NCI-H2081 treated with DMSO at 0.1 percent for 48 hours (cell line): ENCODE results near the gene NRIP3.
"Not testable (repeated sequence)": the region's sequence is repeated elsewhere in the genome, so short reads cannot be mapped to it uniquely, and the experiment has no call there.

Source experiments
- DNase-seq: peaks from one replicate; lab custom pipeline; 2025; lab: John Stamatoyannopoulos, UW

Gene NRIP3

DNA sequence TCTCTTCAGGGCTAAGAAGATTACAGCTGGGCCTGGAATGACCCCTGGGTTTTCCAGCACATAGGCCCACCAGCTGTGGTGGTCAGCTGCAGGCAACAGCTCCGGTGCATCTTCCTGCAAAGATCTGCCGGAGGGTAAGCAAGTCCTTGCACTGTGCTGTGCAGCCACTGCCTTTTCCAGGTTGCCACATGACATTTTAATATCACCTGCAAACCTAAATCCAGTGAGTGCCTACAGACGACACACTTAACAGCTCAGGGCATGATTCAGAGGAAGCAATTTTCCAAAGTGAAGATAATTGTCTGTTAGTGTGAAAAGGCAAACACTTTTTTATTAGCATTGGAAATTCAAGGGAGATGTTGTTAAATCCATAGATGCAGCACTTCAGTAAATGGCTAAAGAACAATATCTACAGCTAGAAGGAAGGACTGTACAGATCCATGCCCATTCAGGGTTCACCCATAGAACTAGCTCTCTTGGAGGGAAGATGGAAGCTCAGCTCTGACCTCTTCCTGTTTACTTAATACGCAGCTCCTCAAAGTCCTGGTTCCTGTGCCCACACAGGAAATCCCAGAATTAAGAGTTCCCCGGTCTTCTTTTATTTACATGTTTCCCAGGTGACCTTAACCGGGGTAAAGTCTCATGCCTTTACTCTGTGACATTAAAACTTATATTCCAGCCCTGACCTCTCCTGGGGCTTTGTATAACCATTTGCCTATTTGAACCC is 13.3 kb upstream of the NRIP3 start:
- DNase-seq: no peak

DNA sequence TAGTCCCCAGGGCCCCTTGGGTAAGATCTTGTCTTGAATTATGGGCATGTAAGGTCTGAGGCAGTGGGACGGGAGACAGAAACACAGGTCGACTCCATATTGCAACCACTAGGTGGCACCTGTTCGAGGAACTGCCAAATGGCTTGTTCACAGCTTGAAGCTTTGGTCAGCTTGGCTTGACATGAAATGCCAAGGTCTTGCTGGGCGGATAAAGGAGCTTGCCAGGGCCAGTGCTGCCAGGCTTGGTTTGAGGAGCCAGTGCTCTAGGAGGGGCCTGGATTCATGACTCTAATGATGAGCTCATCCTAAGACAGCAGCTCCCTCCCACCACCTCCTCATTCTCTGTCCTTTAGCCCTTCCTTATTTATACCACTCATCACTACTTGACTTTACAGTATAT is 11.9 kb upstream of the NRIP3 start:
- peak; percentile 62 for DNase-seq

DNA sequence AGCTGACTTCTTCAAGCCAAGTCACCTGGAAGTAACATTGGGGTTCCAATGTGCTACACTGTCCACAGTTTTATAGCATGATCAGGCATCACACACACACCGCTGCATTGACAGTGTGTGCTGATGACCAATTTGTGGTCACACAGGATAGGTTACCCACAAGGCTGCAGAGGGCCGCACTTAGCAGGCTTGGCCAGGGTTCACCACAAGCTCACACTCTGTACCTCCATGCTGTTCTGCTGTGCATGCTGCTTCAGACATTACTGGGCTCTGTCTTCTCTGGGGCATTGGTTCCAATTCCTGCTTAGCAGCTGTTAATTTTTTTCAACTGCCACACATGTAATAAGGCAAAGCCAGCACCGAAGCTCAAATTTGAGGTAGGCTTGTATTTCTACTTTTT is 11.0 kb upstream of the NRIP3 start:
- no peak for DNase-seq

DNA sequence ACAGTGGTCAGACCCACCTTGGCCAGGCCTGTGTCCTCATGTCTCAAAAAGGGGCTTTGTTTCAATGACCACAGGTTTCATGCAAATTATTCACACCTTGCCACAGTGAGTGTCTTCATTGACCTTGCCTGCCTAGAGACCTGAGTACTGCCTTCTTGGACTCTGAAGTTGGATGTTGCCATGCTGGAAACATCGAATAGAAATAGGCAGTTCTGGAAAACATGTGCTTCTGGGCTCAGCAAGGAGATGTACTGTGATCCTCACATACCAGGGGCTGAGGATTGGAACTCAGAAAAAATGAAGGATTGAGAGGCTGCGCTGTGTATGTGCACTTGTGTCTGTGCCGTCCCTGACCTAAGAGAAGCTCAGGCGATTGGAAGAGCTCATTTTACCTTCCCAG is 9.6 kb upstream of the NRIP3 start:
- DNase-seq: no peak

DNA sequence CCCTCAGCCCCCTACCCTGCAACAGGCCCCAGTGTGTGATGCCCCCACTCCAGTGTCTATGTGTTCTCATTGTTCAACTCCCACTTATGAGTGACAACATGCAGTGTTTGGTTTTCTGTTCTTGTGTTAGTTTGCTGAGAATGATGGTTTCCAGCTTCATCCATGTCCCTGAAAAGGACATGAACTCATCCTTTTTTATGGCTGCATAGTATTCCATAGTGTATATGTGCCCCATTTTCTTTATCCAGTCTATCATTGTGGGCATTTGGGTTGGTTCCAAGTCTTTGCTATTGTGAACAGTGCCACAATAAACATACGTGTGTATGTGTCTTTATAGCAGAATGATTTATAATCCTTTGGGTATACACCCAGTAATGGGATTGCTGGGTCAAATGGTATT is 5.7 kb upstream of the NRIP3 start:
- DNase-seq: not testable (repeated sequence)

DNA sequence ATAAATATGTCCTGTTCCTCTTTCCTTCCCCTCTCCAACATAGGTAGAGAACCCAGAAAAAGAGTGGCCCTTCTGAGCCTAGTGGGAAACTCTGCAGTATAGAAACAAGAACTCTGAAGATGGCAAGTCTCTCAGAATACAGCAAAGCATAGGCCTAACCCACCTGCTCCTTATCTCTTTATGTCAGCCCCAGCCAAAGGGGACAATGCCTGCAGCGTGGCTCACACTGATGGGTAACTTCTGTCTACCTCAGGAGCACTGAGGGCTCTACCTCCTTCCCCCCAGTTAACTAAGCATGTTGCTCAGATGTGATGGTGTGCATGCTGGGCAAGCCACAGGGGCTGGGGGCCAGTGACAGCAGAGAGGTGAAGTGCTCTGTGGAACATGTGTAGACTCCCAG is 4.9 kb upstream of the NRIP3 start:
- DNase-seq: no peak

DNA sequence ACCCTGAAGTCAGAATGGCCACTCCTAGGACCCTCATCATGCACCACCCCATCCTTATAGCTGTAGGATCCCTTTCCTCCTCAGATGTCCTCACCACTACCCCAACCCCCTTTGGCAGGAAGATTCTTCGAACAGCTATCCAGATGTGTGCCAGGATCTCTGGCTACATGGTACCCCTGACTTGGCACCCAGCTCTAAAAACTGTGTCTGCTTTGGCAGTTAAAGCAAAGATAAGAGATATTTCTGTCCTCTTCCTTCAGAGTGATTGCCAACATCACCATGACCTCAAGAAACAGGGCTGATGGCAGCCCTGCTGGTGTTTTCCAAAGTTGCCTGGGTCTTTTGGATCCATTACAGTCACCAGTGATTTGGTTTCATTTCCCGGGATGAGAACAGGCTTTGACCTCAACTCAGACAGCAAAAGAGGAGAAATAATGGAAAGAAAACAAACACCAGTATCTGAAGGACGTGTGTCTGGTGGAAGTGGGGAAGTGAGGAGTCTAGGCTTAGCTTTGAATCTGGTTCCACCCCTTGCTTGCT is 4.3 kb upstream of the NRIP3 start:
- DNase-seq: no peak

DNA sequence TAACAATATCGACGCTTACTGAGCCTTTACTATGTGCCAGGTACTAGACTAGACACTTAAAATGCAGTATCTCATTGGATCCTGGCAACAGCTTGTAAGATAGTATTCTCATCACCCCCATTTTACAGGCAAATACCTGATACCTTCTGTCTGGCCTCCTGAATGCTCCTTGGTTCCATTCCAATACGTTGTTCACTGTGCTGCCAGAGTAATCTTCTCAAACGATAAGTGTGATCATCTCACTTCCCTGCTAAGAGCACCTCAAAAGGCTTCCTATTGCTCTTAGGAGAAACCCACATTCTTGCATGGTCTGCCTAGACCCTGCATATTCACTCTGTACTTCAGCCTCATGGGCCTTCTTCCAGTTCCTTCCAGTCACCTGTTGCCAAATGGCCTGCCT is 1.3 kb upstream of the NRIP3 start:
- DNase-seq: no peak

DNA sequence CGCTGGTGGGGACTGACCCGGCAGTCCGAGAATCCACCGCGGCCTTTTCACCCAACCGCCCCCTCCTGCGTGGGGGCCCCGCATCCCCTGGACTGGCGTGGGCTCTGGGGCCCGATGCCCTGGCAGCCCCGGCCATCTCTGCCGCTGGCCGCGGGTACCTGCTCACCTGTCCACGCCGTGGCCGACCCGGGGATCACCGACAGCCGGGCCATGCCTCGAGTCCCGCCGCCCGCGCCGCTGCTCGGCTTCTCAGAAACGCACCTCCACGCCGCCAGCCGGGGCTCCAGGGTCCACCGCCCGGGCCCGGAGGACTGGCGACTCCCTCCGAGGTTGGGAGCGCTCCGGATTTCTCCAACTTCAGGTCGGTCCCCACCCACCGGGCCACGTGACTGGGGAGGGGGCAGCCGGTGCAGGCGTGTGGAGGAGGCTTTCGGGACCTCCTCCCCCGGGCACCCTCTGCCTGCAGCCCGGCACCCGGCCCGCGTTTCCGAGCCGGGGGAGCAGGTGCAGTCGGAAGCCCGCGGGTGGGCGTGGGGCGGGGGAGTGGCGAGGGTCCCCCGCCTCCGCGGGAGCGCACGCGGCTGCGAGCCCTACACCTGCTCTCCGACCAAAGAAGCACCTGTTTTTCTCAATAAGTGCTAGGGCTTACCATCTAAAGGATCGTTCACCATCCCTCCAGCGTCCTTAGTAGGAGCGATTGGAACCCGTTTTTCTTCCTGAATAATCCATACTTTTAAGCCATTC is 554 bp upstream of the NRIP3 start:
- DNase-seq: no peak

DNA sequence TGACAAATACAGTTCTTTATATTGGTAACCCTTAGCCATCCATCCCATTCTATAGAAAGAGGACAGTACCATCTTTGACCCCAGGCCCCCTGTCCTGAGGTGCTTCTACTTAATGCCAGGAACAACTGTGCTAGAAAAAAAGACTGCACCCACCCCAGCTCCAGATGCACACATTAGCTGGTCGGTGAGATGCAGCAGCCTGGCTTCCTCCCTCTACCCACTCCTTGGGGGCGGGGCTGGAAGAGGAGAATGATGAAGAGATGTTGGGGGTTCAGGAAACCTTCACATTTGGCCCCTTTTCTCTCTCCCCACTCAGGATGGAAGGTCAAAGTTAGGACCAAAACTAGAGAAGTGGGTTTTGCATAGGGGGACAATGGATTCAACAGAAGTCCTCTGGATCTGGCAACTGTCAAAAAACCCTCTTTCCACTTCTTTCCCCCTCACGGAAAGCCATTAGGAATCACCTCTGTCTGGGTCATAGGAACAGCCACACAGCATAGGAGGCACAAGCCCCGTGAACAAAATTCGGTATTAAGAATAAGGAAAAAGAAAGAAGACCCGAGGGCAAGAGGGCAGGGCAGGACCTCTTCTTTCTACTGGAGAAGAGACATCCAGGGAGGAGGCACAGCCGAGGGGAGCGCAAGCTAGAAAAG is 755 bp downstream of the NRIP3 start:
- no peak for DNase-seq

DNA sequence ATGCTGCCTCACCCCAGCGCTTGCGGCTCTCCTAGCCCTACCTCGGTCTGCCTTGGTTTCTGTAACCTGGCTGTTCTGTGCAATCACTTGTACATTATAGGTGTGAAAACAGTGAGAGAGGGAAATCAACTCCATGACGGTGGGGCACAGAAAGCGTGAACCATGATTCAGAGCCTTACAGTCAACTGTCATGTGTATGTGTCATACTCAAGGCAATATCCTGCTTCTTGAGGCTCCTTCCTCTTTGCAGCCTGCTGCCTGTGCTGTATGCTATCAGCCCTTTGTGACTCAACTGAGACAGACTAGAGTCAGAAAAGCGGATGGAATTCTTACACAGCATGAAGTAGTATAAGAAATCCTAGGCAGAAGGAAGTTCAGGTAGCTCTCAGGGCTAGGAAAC is 2.1 kb downstream of the NRIP3 start:
- DNase-seq: no peak

DNA sequence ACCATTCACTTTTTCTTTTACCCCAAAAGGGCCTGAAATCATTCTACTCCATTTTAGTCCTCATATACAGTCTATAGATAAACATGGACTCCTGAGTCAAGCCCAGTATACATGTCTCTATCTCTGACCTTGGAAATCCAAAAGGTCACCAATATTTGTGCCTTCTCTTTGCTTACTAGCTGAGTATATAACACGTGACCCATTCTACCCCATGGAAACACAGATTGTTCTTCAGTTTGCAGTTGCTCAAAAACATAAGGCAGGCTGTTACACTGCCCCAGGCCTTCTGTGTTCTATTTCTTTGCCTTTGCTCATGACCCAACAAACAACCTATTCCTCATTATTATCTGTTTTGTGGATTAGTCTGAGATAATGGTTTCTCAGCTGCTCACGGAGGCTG is 5.8 kb downstream of the NRIP3 start:
- DNase-seq: no peak

DNA sequence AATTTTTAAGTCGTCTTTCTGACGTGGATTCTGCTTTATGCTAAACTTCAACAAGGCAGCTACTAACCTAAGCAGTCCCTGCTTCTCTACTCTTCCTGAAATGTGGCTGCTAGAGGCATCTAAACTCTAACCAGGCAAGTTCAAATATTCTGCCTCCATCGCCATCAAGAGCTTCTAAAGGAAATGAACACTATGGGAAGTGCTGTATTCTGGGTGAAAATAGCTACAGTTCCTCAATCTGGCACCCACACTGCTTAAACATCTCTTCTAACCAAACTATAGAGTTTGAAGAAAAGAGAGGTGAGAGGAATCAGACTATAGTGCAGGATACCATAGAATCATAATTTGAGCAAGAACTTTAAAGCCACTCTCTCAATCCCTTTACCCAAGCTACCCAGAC is 6.3 kb downstream of the NRIP3 start:
- DNase-seq: no peak

DNA sequence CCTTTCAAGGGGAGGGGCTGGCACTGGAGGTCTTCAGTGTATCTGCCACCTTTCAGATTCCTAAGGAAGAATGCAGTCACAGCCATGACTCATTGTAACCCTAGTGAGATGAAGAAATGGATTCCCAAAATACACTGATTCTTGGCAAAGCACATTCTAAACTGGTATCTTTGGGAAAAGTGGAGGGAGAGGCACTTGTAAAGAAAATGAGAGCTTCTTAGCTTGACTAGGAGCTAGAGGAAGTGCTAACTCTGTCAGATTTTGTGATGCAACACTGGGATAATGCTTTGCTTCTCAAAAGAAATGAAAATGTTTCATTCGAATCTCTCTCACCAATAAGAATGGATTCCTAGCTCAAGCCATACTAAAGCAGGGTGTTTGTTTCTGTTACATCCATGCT is 14.3 kb downstream of the NRIP3 start:
- DNase-seq: no peak

DNA sequence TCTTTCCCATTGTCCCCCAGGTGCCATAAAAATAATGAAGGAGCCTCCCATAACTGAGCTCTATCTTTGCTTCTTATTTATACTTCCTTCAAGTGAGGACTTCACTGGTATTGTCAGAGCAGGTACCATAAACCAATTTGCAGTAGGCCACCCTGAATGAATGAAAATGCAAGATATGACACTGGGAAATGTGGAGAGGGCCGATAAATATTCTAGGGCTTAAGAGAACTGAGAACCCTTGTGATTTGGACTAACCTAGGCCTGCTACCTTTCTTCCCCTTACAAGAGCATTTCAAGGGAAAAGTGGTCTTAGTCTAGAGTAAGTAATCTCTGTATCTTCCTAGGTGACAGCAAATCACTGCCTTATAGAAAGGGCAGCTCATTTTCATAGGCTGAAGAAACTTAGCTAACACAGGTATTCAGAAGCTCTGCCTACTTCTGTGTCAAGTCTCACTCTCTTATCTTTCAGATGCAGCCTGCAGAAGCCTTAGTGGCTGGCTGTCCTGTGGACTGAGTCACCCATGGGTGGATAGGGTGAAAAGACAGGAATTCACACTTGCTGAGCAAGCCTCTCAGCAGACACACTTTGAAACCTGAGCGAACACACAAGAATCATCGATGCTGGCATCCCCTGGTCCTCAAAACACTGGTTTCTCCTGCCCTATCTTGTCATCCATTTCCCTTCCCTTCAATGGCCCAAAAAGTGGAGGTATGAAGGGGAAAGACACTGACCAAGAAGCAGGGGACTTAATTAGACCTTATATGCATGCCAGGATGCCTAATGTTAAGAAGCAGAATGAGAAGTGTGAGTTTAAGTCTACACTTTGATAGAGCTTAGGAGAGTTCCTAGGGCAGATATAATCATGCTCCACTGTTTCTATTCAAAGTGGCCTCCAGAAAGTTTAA is 15.2 kb downstream of the NRIP3 start:
- DNase-seq: no peak

DNA sequence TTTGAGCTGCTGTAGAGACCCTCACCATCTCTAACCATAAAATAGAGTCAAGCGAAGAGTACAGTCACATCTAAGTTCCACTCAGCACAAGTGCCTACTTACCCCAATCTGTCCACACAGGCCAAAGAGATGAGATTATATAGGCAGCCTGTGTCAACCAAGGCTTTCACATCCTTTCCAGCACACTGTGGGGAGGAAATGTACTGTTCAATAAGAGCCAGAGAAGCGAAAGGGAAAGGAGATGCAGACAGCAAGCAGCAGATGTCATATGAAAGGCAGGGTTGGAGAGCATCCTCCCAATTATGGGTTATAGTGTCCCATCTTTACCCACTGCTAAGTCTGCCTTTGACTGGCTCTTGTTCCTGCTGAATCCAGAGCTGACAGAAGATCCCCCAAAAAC is 16.4 kb downstream of the NRIP3 start:
- no peak for DNase-seq

DNA sequence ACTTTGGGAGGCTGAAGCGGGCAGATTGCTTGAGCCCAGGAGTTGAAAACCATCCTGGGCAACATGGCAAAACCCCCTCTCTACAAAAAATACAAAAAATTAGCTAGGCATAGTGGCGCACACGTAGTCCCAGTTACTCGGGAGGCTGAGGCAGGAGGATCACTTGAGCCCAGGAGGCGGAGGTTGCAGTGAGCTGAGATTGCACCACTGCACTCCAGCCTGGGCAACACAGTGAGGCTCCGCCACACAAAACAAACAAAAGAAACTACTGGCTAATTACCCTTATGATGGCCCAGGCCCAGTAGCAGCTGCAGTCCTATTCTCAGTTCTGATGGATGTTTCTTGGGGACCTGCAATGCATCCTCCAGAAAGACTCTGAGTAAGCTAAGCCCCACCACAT is 17.0 kb downstream of the NRIP3 start:
- DNase-seq: not testable (repeated sequence)

DNA sequence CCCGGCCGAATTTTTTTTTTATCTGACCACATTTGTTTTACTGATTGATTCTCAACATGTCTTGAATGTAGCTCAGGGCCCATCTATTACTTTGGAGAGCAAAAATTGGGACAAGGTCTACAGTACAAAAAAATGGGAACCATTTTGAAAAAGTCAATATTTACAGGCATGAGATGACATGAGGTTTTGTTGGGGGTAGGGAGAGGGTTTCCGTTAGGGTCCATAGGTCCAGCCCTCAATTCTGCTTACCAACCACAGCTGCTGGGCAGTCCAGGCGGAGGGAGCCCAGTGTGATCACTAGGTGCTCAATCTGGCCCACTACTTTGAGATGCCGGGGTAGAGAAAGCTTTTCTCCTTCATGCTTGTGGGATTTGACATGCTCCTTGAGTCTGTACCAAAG is 18.3 kb downstream of the NRIP3 start:
- no peak for DNase-seq

DNA sequence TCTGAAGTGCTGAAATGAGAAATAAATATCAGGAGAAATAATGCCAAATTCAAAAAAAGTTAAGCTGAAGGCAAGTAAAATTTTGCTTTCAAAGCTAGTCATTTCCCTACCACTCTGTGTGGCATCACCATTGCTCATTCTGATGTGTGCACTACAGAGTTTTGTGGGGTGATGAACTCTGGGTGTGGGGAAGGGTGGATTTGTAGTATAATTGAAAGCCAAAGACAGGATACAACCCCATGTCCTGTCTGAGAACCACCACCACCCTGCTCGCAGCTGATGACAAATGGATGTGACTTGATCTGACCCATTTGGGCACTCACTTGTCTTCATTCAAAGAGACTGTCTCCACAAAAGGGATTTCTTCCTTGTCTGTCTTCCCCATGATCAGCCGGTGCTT is 20.2 kb downstream of the NRIP3 start:
- DNase-seq: no peak

DNA sequence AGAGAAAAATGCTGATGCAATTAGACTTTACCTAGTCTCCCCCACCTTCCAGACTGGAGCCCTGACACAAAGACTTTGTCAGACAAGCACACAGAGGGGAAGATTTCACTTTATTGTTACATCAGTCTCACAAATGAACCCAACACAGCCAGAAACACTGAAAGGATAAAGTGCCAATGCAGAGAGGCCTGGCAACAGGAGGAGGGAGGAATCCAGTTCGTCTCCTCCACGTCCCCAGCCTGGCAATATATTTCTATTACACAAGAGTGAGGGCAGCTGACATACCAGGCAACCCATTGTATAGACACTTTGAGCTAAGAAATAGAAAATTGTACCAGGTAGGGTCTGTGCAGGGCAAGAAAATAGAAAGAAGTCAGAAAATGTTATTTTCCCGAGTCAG is 23.3 kb downstream of the NRIP3 start:
- no peak for DNase-seq

DNA sequence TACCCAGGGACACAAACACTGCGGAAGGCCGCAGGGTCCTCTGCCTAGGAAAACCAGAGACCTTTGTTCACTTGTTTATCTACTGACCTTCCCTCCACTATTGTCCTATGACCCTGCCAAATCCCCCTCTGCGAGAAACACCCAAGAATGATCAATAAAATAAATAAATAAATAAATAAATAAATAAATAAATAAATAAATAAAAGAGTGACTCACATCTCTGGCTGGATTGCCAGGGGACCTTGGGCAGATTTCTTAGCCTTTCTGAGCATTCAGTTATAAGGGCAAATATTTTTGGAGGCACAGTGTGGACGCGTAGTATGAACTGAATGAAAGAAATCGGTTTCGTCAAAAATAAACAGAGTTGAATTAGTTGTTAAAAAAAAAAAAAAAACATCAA is 24.4 kb downstream of the NRIP3 start:
- DNase-seq: not testable (repeated sequence)

DNA sequence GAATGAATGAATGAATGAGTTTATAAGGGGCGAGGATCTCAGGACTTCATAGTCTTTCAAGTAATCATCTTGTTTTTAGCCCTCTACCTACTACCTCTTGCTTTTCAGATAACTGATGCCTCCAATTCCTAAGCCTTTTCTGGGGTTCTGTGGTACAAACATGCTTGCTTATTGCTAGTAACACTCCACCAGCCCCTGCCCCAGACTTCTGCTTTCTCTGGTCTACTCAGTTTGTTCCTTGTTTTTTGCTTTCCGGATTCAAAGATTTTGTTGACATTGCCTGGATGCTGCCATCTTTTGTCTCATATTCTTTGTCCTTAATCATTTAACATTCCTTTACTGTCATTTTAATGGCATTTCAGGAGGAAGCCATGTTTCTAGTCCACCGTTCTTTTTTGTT is 30.7 kb downstream of the NRIP3 start:
- no peak for DNase-seq
